ENCODE results near the gene MTMR1.

DNA sequence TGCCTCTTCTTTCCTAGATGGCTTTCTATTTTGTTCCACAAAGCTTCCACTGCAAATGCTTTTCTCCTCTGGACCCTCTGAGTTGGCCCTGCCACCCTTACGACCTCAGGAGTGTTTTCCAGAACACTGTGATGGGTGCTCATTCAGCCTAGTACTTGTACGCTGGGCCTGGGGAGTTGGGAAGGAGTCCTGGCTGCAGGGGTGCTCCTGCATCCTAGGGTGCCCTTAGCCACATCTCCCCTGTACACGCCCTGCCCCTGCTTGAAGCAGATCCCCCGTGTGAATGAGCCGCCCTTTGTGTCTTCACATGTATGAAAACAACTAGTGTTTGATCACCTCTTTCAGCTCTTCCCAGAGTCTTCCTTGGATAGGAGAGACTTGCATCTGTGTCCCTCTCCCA lies 64.2 kb downstream of the MTMR1 start:
- TF ChIP-seq GATA2 (IDR thresholded peaks at IDR 0.05; ENCODE audit: low read depth, low read length) = no peak
- no peak for TF ChIP-seq GATA3 (IDR thresholded peaks at IDR 0.05; ENCODE audit: low read depth, low read length)

Data from SH-SY5Y (cell line).